GDM1 (cell line): ENCODE measurements around the gene CAPN13.
"Not testable (repeated sequence)": the region's sequence is repeated elsewhere in the genome, so short reads cannot be mapped to it uniquely, and the experiment has no call there.

Experiments
- DNase-seq: peaks from one replicate; lab custom pipeline; 2025; lab: John Stamatoyannopoulos, UW

The CAPN13 gene

GRCh38 chr2:30705056-30705455 lies 102.2 kb downstream of the CAPN13 start:
- no peak for DNase-seq

GRCh38 chr2:30704309-30705020 lies 102.8 kb downstream of the CAPN13 start:
- no peak for DNase-seq

GRCh38 chr2:30702694-30703093 lies 104.6 kb downstream of the CAPN13 start:
- DNase-seq = no peak

GRCh38 chr2:30701782-30702181 lies 105.5 kb downstream of the CAPN13 start:
- DNase-seq = no peak

- DNase-seq = not testable (repeated sequence)
Observed at GRCh38 chr2:30697242-30698103, 109.8 kb downstream of the CAPN13 start.

GRCh38 chr2:30695749-30696148 lies 111.5 kb downstream of the CAPN13 start:
- no peak for DNase-seq

- DNase-seq = no peak
Observed at GRCh38 chr2:30694286-30695055, 112.8 kb downstream of the CAPN13 start.

- no peak for DNase-seq
Observed at GRCh38 chr2:30693821-30694281, 113.4 kb downstream of the CAPN13 start.

- DNase-seq = no peak
Observed at GRCh38 chr2:30692829-30693275, 114.4 kb downstream of the CAPN13 start.

GRCh38 chr2:30691948-30692828 lies 115.1 kb downstream of the CAPN13 start:
- no peak for DNase-seq

GRCh38 chr2:30691091-30691947 lies 115.9 kb downstream of the CAPN13 start:
- no peak for DNase-seq

- no peak for DNase-seq
Observed at GRCh38 chr2:30690126-30690561, 117.1 kb downstream of the CAPN13 start.

GRCh38 chr2:30689496-30690125 lies 117.6 kb downstream of the CAPN13 start:
- DNase-seq = no peak

- DNase-seq = no peak
Observed at GRCh38 chr2:30688956-30689401, 118.3 kb downstream of the CAPN13 start.

- DNase-seq = no peak
Observed at GRCh38 chr2:30686669-30687068, 120.6 kb downstream of the CAPN13 start.

- DNase-seq = no peak
Observed at GRCh38 chr2:30686000-30686399, 121.2 kb downstream of the CAPN13 start.

- DNase-seq = no peak
Observed at GRCh38 chr2:30684996-30685395, 122.2 kb downstream of the CAPN13 start.

- DNase-seq = no peak
Observed at GRCh38 chr2:30684516-30684915, 122.7 kb downstream of the CAPN13 start.

GRCh38 chr2:30684026-30684425 lies 123.2 kb downstream of the CAPN13 start:
- no peak for DNase-seq
